H1 (cell line): ENCODE data around the gene MROH8. TPM values are rescaled to one million over a fixed set of nuclear protein-coding genes. Genes with fewer than 3 reads are reported as not detected.

Experiments used
- CTCF ChIA-PET: fragments of 300-600 bp; sonication (Branson Sonifier 250); formaldehyde crosslinking; loops from one replicate; lab custom pipeline; 2021; ENCODE audit not compliant: partially characterized antibody; lab: Charles Lee
- POLR2A ChIA-PET: fragments of 300-600 bp; sonication (Branson Sonifier 250); formaldehyde crosslinking; loops from one replicate; lab custom pipeline; 2021; ENCODE audit warnings: inconsistent platforms; ENCODE audit not compliant: partially characterized antibody; lab: Charles Lee
- DNase-seq, 2 experiments: peaks; one replicate each; pipeline versions ENCODE4 v3.0.0 to v3.0.0-alpha.2; 2010 to 2022; ENCODE audit warnings: low spot score in 2 of 2, low read depth in 1 of 2, mixed read lengths in 1 of 2
- FAIRE-seq: peaks from 2 replicates; lab custom pipeline; 2011; peaks lifted over from hg19 to GRCh38; lab: Jason Lieb, UNC
- H2AFZ ChIP-seq: 2 replicates; pipeline ENCODE4 v1.8.1; 2012; ENCODE audit warnings: low read length, inconsistent platforms
- H2AK5ac ChIP-seq: 2 replicates; pipeline ENCODE4 v1.6.1; 2013; ENCODE audit warnings: low read depth, low read length
- H2BK120ac ChIP-seq: replicated peaks from 2 replicates; pipeline ENCODE3; 2013; ENCODE audit warnings: low read depth, low read length, inconsistent platforms
- H2BK12ac ChIP-seq: 2 replicates; pipeline ENCODE4 v1.6.1; 2013; ENCODE audit warnings: low read depth, low read length
- H2BK15ac ChIP-seq: 2 replicates; pipeline ENCODE4 v1.6.1; 2013; ENCODE audit warnings: low read length
- H2BK20ac ChIP-seq: 2 replicates; pipeline ENCODE4 v1.6.1; 2013; ENCODE audit warnings: low read length
- H2BK5ac ChIP-seq: 2 replicates; pipeline ENCODE4 v1.6.1; 2013; ENCODE audit warnings: low read depth, low read length
- H3K14ac ChIP-seq: 2 replicates; pipeline ENCODE4 v1.6.1; 2013; ENCODE audit warnings: inconsistent platforms; ENCODE audit not compliant: insufficient read length
- H3K18ac ChIP-seq: 2 replicates; pipeline ENCODE4 v1.6.1; 2013; ENCODE audit warnings: low read length; ENCODE audit errors: extremely low read depth
- H3K23ac ChIP-seq: 2 replicates; pipeline ENCODE4 v1.6.1; 2013; ENCODE audit warnings: inconsistent platforms; ENCODE audit not compliant: insufficient read length
- H3K23me2 ChIP-seq: 2 replicates; pipeline ENCODE4 v1.6.1; 2013; ENCODE audit warnings: low read depth, low read length
- H3K27ac ChIP-seq: 2 replicates; pipeline ENCODE4 v1.6.1; 2011; ENCODE audit warnings: low read depth, low read length, inconsistent platforms
- H3K27me3 ChIP-seq, 4 experiments: replicated peaks in 1 of 4; 1 replicate in 1 of 4; 2 replicates in 3 of 4; pipeline versions ENCODE4 v1.6.1 to v1.8.1; 2011 to 2013; ENCODE audit warnings: low read length in 3 of 4, mild to moderate bottlenecking in 3 of 4, inconsistent platforms in 2 of 4, mixed read lengths in 2 of 4, moderate library complexity in 1 of 4; ENCODE audit not compliant: control insufficient read depth in 3 of 4, insufficient read depth in 3 of 4; ENCODE audit errors: extremely low read depth in 1 of 4
- H3K36me3 ChIP-seq, 4 experiments: 2 replicates each; pipeline versions ENCODE4 v1.6.1 to v1.8.1; 2011 to 2013; ENCODE audit warnings: mild to moderate bottlenecking in 4 of 4, low read length in 3 of 4, moderate library complexity in 2 of 4, control low read depth in 1 of 4, inconsistent platforms in 1 of 4; ENCODE audit not compliant: insufficient read depth in 4 of 4, control insufficient read depth in 2 of 4
- H3K4ac ChIP-seq: replicated peaks from 2 replicates; pipeline ENCODE3; 2013; ENCODE audit warnings: low read length, low read depth, mixed read lengths, inconsistent platforms; ENCODE audit not compliant: insufficient read length
- H3K4me1 ChIP-seq, 4 experiments: replicated peaks in 1 of 4; 1 replicate in 1 of 4; 2 replicates in 3 of 4; pipeline versions ENCODE4 v1.6.1 to v1.8.1; 2011 to 2013; ENCODE audit warnings: low read length in 3 of 4, inconsistent platforms in 2 of 4, mixed read lengths in 1 of 4; ENCODE audit not compliant: insufficient read depth in 4 of 4, control insufficient read depth in 3 of 4
- H3K4me2 ChIP-seq, 2 experiments: 2 replicates each; pipeline versions ENCODE4 v1.6.1 to v1.8.1; 2011 to 2013; ENCODE audit warnings: low read depth in 2 of 2, low read length in 2 of 2, control low read depth in 1 of 2, inconsistent platforms in 1 of 2, mild to moderate bottlenecking in 1 of 2; ENCODE audit not compliant: insufficient read depth in 1 of 2
- H3K4me3 ChIP-seq, 4 experiments: fragments of 200-600, 300-600 bp in 1 of 4; sonication (generic), shearing (Covaris generic), sonication (Bioruptor Twin) in 1 of 4; 2 replicates each; pipeline versions ENCODE4 v1.5.1 to v1.8.1; 2011 to 2016; ENCODE audit warnings: low read length in 4 of 4, low read depth in 3 of 4, control low read depth in 2 of 4, inconsistent platforms in 2 of 4, mild to moderate bottlenecking in 2 of 4, mixed read lengths in 1 of 4, moderate library complexity in 1 of 4; ENCODE audit not compliant: insufficient read depth in 2 of 4; ENCODE audit errors: extremely low read depth in 1 of 4
- H3K56ac ChIP-seq: replicated peaks from 2 replicates; pipeline ENCODE3; 2013; ENCODE audit warnings: low read depth, mild to moderate bottlenecking, mixed read lengths, low read length, inconsistent platforms; ENCODE audit not compliant: insufficient read length
- H3K79me1 ChIP-seq: 2 replicates; pipeline ENCODE4 v1.6.1; 2013; ENCODE audit warnings: low read depth, low read length, control low read depth
- H3K79me2 ChIP-seq, 2 experiments: 2 replicates each; pipeline versions ENCODE4 v1.6.1 to v1.8.1; 2012 to 2013; ENCODE audit warnings: low read length in 2 of 2, mild to moderate bottlenecking in 2 of 2, inconsistent platforms in 1 of 2; ENCODE audit not compliant: insufficient read depth in 2 of 2, control insufficient read depth in 1 of 2
- H3K9ac ChIP-seq, 4 experiments: replicated peaks in 1 of 4; 1 replicate in 1 of 4; 2 replicates in 3 of 4; pipeline versions ENCODE4 v1.6.1 to v1.8.1; 2011 to 2013; ENCODE audit warnings: low read depth in 3 of 4, low read length in 3 of 4, control low read depth in 2 of 4, mild to moderate bottlenecking in 2 of 4, moderate library complexity in 2 of 4, inconsistent platforms in 1 of 4; ENCODE audit errors: extremely low read depth in 1 of 4
- H3K9me3 ChIP-seq, 2 experiments: 2 replicates each; pipeline versions ENCODE4 v1.6.1 to v1.8.1; 2012 to 2013; ENCODE audit warnings: mild to moderate bottlenecking in 2 of 2, moderate library complexity in 2 of 2, control low read depth in 1 of 2, inconsistent platforms in 1 of 2, low read depth in 1 of 2, low read length in 1 of 2, mixed read lengths in 1 of 2; ENCODE audit not compliant: insufficient read depth in 2 of 2
- H4K20me1 ChIP-seq, 2 experiments: replicated peaks in 1 of 2; 2 replicates each; pipeline versions ENCODE3 to v1.8.1; 2011 to 2013; ENCODE audit warnings: inconsistent platforms in 2 of 2, low read length in 2 of 2, mild to moderate bottlenecking in 1 of 2; ENCODE audit not compliant: insufficient read depth in 2 of 2, control insufficient read depth in 1 of 2
- H4K5ac ChIP-seq: 2 replicates; pipeline ENCODE4 v1.6.1; 2013; ENCODE audit warnings: low read length, low read depth, mixed read lengths, inconsistent platforms; ENCODE audit not compliant: insufficient read length
- H4K8ac ChIP-seq: 2 replicates; pipeline ENCODE4 v1.8.0; 2013; ENCODE audit warnings: mild to moderate bottlenecking, moderate library complexity, low read length, inconsistent platforms; ENCODE audit not compliant: insufficient read depth; ENCODE audit errors: extremely low read depth
- H4K91ac ChIP-seq: replicated peaks from 2 replicates; pipeline ENCODE3; 2013; ENCODE audit warnings: low read length, mixed read lengths, inconsistent platforms; ENCODE audit not compliant: insufficient read length
- BACH1 ChIP-seq: IDR thresholded peaks from 2 replicates; pipeline ENCODE4 v1.6.1; 2012; ENCODE audit warnings: low read length, improper control_type of control experiment
- BRCA1 ChIP-seq: IDR thresholded peaks from 2 replicates; pipeline ENCODE4 v1.6.1; 2012; ENCODE audit warnings: low read depth, low read length, improper control_type of control experiment
- CHD2 ChIP-seq: IDR thresholded peaks from 2 replicates; pipeline ENCODE4 v1.6.1; 2012; ENCODE audit warnings: low read length, improper control_type of control experiment
- MAFK ChIP-seq: IDR thresholded peaks from 2 replicates; pipeline ENCODE4 v1.6.1; 2012; ENCODE audit warnings: low read depth, mild to moderate bottlenecking, improper control_type of control experiment, low read length
- RFX5 ChIP-seq: IDR thresholded peaks from 2 replicates; pipeline ENCODE4 v1.6.1; 2011; ENCODE audit warnings: low read depth, low read length, improper control_type of control experiment, borderline replicate concordance
- TBP ChIP-seq: IDR thresholded peaks from 2 replicates; pipeline ENCODE4 v1.6.1; 2011; ENCODE audit warnings: low read depth, low read length, improper control_type of control experiment
- WGBS, 2 experiments: shearing (Covaris generic) in 1 of 2; methylation state at CpG; one replicate each; pipeline versions ENCODE4 v1.1.6 to v1.1.7; 2013 to 2015; ENCODE audit warnings: low lambda C conversion rate in 2 of 2, mixed read lengths in 2 of 2, inconsistent platforms in 1 of 2, low coverage in 1 of 2, missing lambda C conversion rate in 1 of 2; ENCODE audit not compliant: insufficient replicate concordance in 2 of 2, insufficient coverage in 1 of 2, insufficient read length in 1 of 2; ENCODE audit errors: extremely low coverage in 1 of 2, missing lambda C conversion rate in 1 of 2; 5-methylcytosine and 5-hydroxymethylcytosine counted together
- polyA plus RNA-seq, 7 experiments: library from polyadenylated mRNA; depleted of rRNA in 3 of 7; stranded (reverse) in 5 of 7; unstranded in 2 of 7; fragments of >200 nt in 5 of 7; fragments of 200-250 nt in 2 of 7; gene quantifications; 1 replicate in 5 of 7; 2 replicates in 1 of 7; 4 replicates in 1 of 7; pipeline versions ENCODE4 v1.2.1 to v1.2.3, GENCODE V29; 2011 to 2013; ENCODE audit warnings: missing spikeins in 2 of 7, mixed read lengths in 2 of 7
- total RNA-seq: library from RNA; stranded (reverse); fragmentation: NEBNext Ultra II Directional; extraction: Animal tissue kit (Norgen Biotek cat#: 25700); gene quantifications from 2 replicates; pipeline ENCODE4 v1.2.1, GENCODE V29; 2021

The MROH8 gene
- total and polyA plus RNA-seq, 2 of the 8 experiments (the other 6 are each of a cell fraction or from before 2014, with no cell fraction given), result 0.50 to 0.86 TPM

DNA sequence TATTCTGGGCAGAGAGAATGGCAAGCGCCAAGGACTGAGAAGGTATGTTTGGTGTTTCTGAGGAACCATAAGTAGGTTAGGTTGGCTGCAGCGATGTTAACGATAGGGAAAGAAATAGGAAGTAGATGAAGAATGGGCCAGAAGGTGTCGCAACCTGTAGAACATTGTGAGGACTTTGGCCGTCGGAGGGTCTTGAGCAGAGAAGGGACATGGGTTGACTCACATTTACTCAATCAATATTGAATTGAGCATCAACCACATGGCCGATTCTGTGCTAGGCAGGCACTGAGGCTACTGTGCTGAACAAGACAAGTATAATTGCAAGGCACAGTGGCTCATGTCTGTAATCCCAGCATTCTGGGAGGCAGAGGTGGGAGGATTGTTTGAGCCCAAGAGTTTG, 27.1 kb downstream of the MROH8 start:
- Histone ChIP-seq H3K79me2 (no peaks in the 10 kb centered on the region), H2BK120ac (no peak overlapping the region), H4K5ac (no peak overlapping the region), H2BK12ac (no peak overlapping the region), H4K20me1 (no peaks in the 10 kb centered on the region), H2BK15ac (no peak overlapping the region), H3K27ac (no peak overlapping the region), H3K56ac (no peak overlapping the region), H2BK5ac (no peak overlapping the region), H3K4ac (no peak overlapping the region), H3K23ac (no peak overlapping the region), H3K18ac (no peak overlapping the region), H3K9me3 (peaks cover 0 to 12% of the 10 kb centered on the region in 2 experiments; a peak in 1 of 4 replicates), H2AFZ (no peak overlapping the region), H3K27me3 (no peaks in the 10 kb centered on the region), H3K4me1 (no peaks in the 10 kb centered on the region), H4K91ac (no peak overlapping the region), H3K36me3 (no peaks in the 10 kb centered on the region), H2AK5ac (no peak overlapping the region), H3K14ac (no peak overlapping the region), H3K4me2 (no peak overlapping the region), H2BK20ac (no peak overlapping the region), H3K79me1 (no peaks in the 10 kb centered on the region), H4K8ac (no peak overlapping the region), H3K9ac (no peak overlapping the region), H3K23me2 (no peaks in the 10 kb centered on the region), H3K4me3 (no peak overlapping the region)
- POLR2A ChIA-PET, result no interaction called here
- no peak for DNase-seq
- CTCF ChIA-PET, result no interaction called here
- WGBS, 2 experiments, result 96% methylated on average over 7 of the region's 7 CpGs; no CpG with 5 or more reads in 1 of the 2 experiments
- TF ChIP-seq TBP, result no peak
- TF ChIP-seq RFX5, result no peak
- TF ChIP-seq BACH1, result no peak
- TF ChIP-seq CHD2, result no peak
- no peak for TF ChIP-seq MAFK
- TF ChIP-seq BRCA1, result no peak
- FAIRE-seq, result no peak
